Neural cell (in vitro differentiated cells): ENCODE results near the gene SLC8A1. TPM values are rescaled to one million over a fixed set of nuclear protein-coding genes. Genes with fewer than 3 reads are reported as not detected.

Source experiments
- H2AFZ ChIP-seq: fragments of 200-600, 300-800 bp; sonication (generic), shearing (Covaris generic); 2 replicates; pipeline ENCODE4 v1.6.0; 2014; ENCODE audit warnings: low read depth, mild to moderate bottlenecking, antibody characterized with exemption, low read length, moderate library complexity
- H3F3A ChIP-seq: fragments of 200-600 bp; shearing (Covaris generic); 2 replicates; pipeline ENCODE4 v1.6.1; 2016; ENCODE audit warnings: mild to moderate bottlenecking, moderate library complexity, mixed read lengths, antibody characterized with exemption, low read length; ENCODE audit not compliant: insufficient read depth, poor library complexity, severe bottlenecking
- H3K27ac ChIP-seq: fragments of 200-600, 300-800 bp; sonication (generic), shearing (Covaris generic); 2 replicates; pipeline ENCODE4 v1.5.1; 2014; ENCODE audit warnings: mild to moderate bottlenecking, low read length, moderate library complexity
- H3K27me3 ChIP-seq: fragments of 300-800, 200-600 bp; sonication (generic), shearing (Covaris generic); 2 replicates; pipeline ENCODE4 v1.6.0; 2014; ENCODE audit warnings: mild to moderate bottlenecking, low read depth, low read length, moderate library complexity; ENCODE audit not compliant: insufficient read depth
- H3K36me3 ChIP-seq: fragments of 300-800, 200-600 bp; sonication (generic), shearing (Covaris generic); 2 replicates; pipeline ENCODE4 v1.5.1; 2014; ENCODE audit warnings: mild to moderate bottlenecking, antibody characterized with exemption, low read length, moderate library complexity; ENCODE audit not compliant: insufficient read depth
- H3K4me2 ChIP-seq: fragments of 300-800, 200-600 bp; sonication (generic), shearing (Covaris generic); 2 replicates; pipeline ENCODE4 v1.6.0; 2014; ENCODE audit warnings: mild to moderate bottlenecking, low read length
- H3K4me3 ChIP-seq: fragments of 300-800, 200-600 bp; sonication (generic), shearing (Covaris generic); 2 replicates; pipeline ENCODE4 v1.5.1; 2014; ENCODE audit warnings: mild to moderate bottlenecking, low read length, moderate library complexity
- H3K79me2 ChIP-seq: fragments of 200-600 bp; shearing (Covaris generic); replicated peaks from 2 replicates; pipeline ENCODE4 v1.6.0; 2014; ENCODE audit warnings: mild to moderate bottlenecking, low read length, moderate library complexity; ENCODE audit not compliant: insufficient read depth
- H3K9ac ChIP-seq: fragments of 300-800, 200-600 bp; sonication (generic), shearing (Covaris generic); 2 replicates; pipeline ENCODE4 v1.6.1; 2016; ENCODE audit warnings: mild to moderate bottlenecking, low read length, mixed read lengths
- H3K9me2 ChIP-seq: fragments of 200-600 bp; shearing (Covaris generic); 2 replicates; pipeline ENCODE4 v1.6.1; 2016; ENCODE audit warnings: mild to moderate bottlenecking, low read length, mixed read lengths; ENCODE audit not compliant: insufficient read depth
- H3K9me3 ChIP-seq: fragments of 200-600, 300-800 bp; sonication (generic), shearing (Covaris generic); 2 replicates; pipeline ENCODE4 v1.6.1; 2016; ENCODE audit warnings: mild to moderate bottlenecking, mixed run types, low read length, moderate library complexity, mixed read lengths
- H4K20me1 ChIP-seq: fragments of 200-600 bp; shearing (Covaris generic); 2 replicates; pipeline ENCODE4 v1.6.1; 2016; ENCODE audit warnings: mild to moderate bottlenecking, mixed run types; ENCODE audit not compliant: insufficient read depth
- CTCF ChIP-seq: fragments of 450-650 bp; IDR thresholded peaks from 2 replicates; pipeline ENCODE4 v1.5.1; 2014; ENCODE audit warnings: antibody characterized with exemption, mild to moderate bottlenecking, moderate library complexity; ENCODE audit not compliant: poor library complexity, severe bottlenecking
- EP300 ChIP-seq: fragments of 450-650 bp; conservative IDR thresholded peaks from 2 replicates; pipeline ENCODE4 v1.6.1; 2014; ENCODE audit warnings: antibody characterized with exemption, mild to moderate bottlenecking, moderate library complexity; ENCODE audit not compliant: poor library complexity, severe bottlenecking
- EZH2 ChIP-seq: fragments of 200-600, 300-800 bp; shearing (Covaris generic), sonication (generic); IDR thresholded peaks from 2 replicates; pipeline ENCODE4 v1.6.1; 2014; ENCODE audit warnings: antibody characterized with exemption, low read length, borderline replicate concordance, mild to moderate bottlenecking; ENCODE audit not compliant: insufficient read depth, poor library complexity, severe bottlenecking
- MXI1 ChIP-seq: fragments of 450-650 bp; conservative IDR thresholded peaks from 2 replicates; pipeline ENCODE4 v1.6.1; 2014; ENCODE audit warnings: antibody characterized with exemption, mild to moderate bottlenecking; ENCODE audit not compliant: poor library complexity, severe bottlenecking
- POLR2AphosphoS5 ChIP-seq: IDR thresholded peaks from 2 replicates; pipeline ENCODE4 v1.6.1; 2012
- RAD21 ChIP-seq: fragments of 450-650 bp; conservative IDR thresholded peaks from 2 replicates; pipeline ENCODE4 v1.6.1; 2014; ENCODE audit warnings: antibody characterized with exemption, mild to moderate bottlenecking, moderate library complexity
- REST ChIP-seq: IDR thresholded peaks from 2 replicates; pipeline ENCODE4 v1.6.1; 2012; ENCODE audit warnings: borderline replicate concordance
- SMC3 ChIP-seq: fragments of 450-650 bp; conservative IDR thresholded peaks from 2 replicates; pipeline ENCODE4 v1.6.1; 2014; ENCODE audit warnings: antibody characterized with exemption, mild to moderate bottlenecking, moderate library complexity; ENCODE audit not compliant: poor library complexity
- TAF1 ChIP-seq: IDR thresholded peaks from 2 replicates; pipeline ENCODE4 v1.6.1; 2012; ENCODE audit warnings: low read depth
- polyA plus RNA-seq: library from polyadenylated mRNA; depleted of rRNA; stranded (reverse); fragments of >200 nt; gene quantifications from 2 replicates; pipeline ENCODE4 v1.2.3, GENCODE V29; 2014

SLC8A1 gene
- polyA plus RNA-seq, 1 donor from 2014 or later: 18.7 TPM

GRCh38 chr2:40476436-40476835 is 24.5 kb upstream of the SLC8A1 start:
- Histone ChIP-seq H3K9me2 (no peaks in the 10 kb centered on the region), H3K9ac (no peak overlapping the region), H3K4me3 (no peak overlapping the region), H3F3A (no peaks in the 10 kb centered on the region), H3K79me2 (no peaks in the 10 kb centered on the region), H3K9me3 (no peaks in the 10 kb centered on the region), H3K27ac (no peak overlapping the region), H3K4me2 (no peak overlapping the region), H3K27me3 (no peaks in the 10 kb centered on the region), H2AFZ (no peak overlapping the region), H3K36me3 (no peaks in the 10 kb centered on the region), H4K20me1 (no peaks in the 10 kb centered on the region)
- TF ChIP-seq CTCF: no peak
- no peak for TF ChIP-seq POLR2AphosphoS5
- TF ChIP-seq EZH2: no peak
- TF ChIP-seq REST: no peak
- TF ChIP-seq SMC3: no peak
- TF ChIP-seq EP300: no peak
- no peak for TF ChIP-seq RAD21
- no peak for TF ChIP-seq MXI1
- no peak for TF ChIP-seq TAF1

- Histone ChIP-seq H3F3A (no peaks in the 10 kb centered on the region), H3K9me2 (no peaks in the 10 kb centered on the region), H3K4me2 (no peak overlapping the region), H3K27ac (no peak overlapping the region), H3K4me3 (no peak overlapping the region), H3K27me3 (no peaks in the 10 kb centered on the region), H3K79me2 (no peaks in the 10 kb centered on the region), H3K9me3 (no peaks in the 10 kb centered on the region), H2AFZ (no peak overlapping the region), H3K9ac (no peak overlapping the region), H3K36me3 (no peaks in the 10 kb centered on the region), H4K20me1 (no peaks in the 10 kb centered on the region)
- TF ChIP-seq EP300: no peak
- TF ChIP-seq TAF1: no peak
- no peak for TF ChIP-seq MXI1
- TF ChIP-seq CTCF: no peak
- TF ChIP-seq REST: no peak
- TF ChIP-seq EZH2: no peak
- no peak for TF ChIP-seq RAD21
- TF ChIP-seq SMC3: no peak
- no peak for TF ChIP-seq POLR2AphosphoS5
These were observed 22.4 kb upstream of the SLC8A1 start for GRCh38 chr2:40474306-40474705.
